Left cardiac atrium (tissue), 4 donors: ENCODE data around the gene SPECC1. TPM values are rescaled to one million over a fixed set of nuclear protein-coding genes. Genes with fewer than 3 reads are reported as not detected.
"Not testable (repeated sequence)": the region's sequence is repeated elsewhere in the genome, so short reads cannot be mapped to it uniquely, and the experiment has no call there.

Experiments
- ATAC-seq, 2 donors: fragments of 200-7000 bp; cut with Tn5 transposase; one replicate each; pipeline ENCODE4 v1.9.1; 2020; ENCODE audit warnings: mild to moderate bottlenecking in 2 of 2, moderate library complexity in 2 of 2
- DNase-seq: peaks from one replicate; pipeline ENCODE4 v3.0.0-alpha.2; 2020
- intact Hi-C, 2 donors: fragments of 100-400 bp; cut with DNase I; formaldehyde crosslinking; loops; one replicate each; pipeline versions ENCODE4 v1.14.1 to v1.15.1; 2022 to 2023
- total RNA-seq, 2 donors: library from RNA; stranded (reverse); fragmentation: NEBNext Ultra II Directional; extraction: Animal tissue kit (Norgen Biotek cat#: 25700); gene quantifications; one replicate each; pipeline ENCODE4 v1.2.1, GENCODE V29; 2021
- donor health status: DM: no; HTN: yes; CAD: no.
- donor health status: DM: no; HTN: yes; CAD: no; lungs with severe emphysema.
- donor health status: DM: yes; HTN: yes; CAD: no.
- donor health status: Dilated cardiomyopathy.

The SPECC1 gene
- total RNA-seq, 2 donors from 2014 or later, result 12.6 to 14.2 TPM

GRCh38 chr17:20210614-20211013 is 201.5 kb downstream of the SPECC1 start:
- no peak for ATAC-seq
- intact Hi-C loops, result no loop called here

GRCh38 chr17:20211246-20211645 is 202.1 kb downstream of the SPECC1 start:
- ATAC-seq (no peak), DNase-seq (no peak)
- intact Hi-C loops, result no loop called here

More at GRCh38 chr17:20210614-20211013, 201.5 kb downstream of the SPECC1 start:
- DNase-seq, result no peak

GRCh38 chr17:20213449-20213848 is 204.3 kb downstream of the SPECC1 start:
- DNase-seq (no peak), ATAC-seq (no peak)
- intact Hi-C loops, result no loop called here

GRCh38 chr17:20214794-20215193 is 205.6 kb downstream of the SPECC1 start:
- intact Hi-C loops, result no loop called here
- no peak for DNase-seq

GRCh38 chr17:20216154-20216815 is 207.1 kb downstream of the SPECC1 start:
- no peak for ATAC-seq
- intact Hi-C loops, result no loop called here

More at GRCh38 chr17:20214794-20215193, 205.6 kb downstream of the SPECC1 start:
- ATAC-seq, result no peak

GRCh38 chr17:20216853-20217252 is 207.7 kb downstream of the SPECC1 start:
- ATAC-seq, result no peak
- no peak for DNase-seq
- intact Hi-C loops, result no loop called here

More at GRCh38 chr17:20216154-20216815, 207.1 kb downstream of the SPECC1 start:
- no peak for DNase-seq

GRCh38 chr17:20217677-20218076 is 208.5 kb downstream of the SPECC1 start:
- intact Hi-C loops, result no loop called here
- no peak for DNase-seq
- no peak for ATAC-seq

GRCh38 chr17:20218272-20218671 is 209.1 kb downstream of the SPECC1 start:
- intact Hi-C loops, result no loop called here
- ATAC-seq (no peak), DNase-seq (no peak)

GRCh38 chr17:20223808-20224328 is 214.7 kb downstream of the SPECC1 start:
- ATAC-seq (no peak), DNase-seq (no peak)
- intact Hi-C loops, result loop anchor here in 1 of 2 donors (10.0 kb wide), 1 partner anchor 229 kb away; no protein-coding TSS in a partner anchor

GRCh38 chr17:20224379-20224778 is 215.2 kb downstream of the SPECC1 start:
- intact Hi-C loops, result loop anchor here in 1 of 2 donors (10.0 kb wide), 1 partner anchor 230 kb away; no protein-coding TSS in a partner anchor
- no peak for ATAC-seq
- DNase-seq, result no peak

GRCh38 chr17:20225162-20226115 is 216.3 kb downstream of the SPECC1 start:
- no peak for DNase-seq
- intact Hi-C loops, result loop anchor here in 1 of 2 donors (5.0 to 10.0 kb wide), 3 partner anchors 92 to 231 kb away; no protein-coding TSS in a partner anchor

GRCh38 chr17:20226814-20227482 is 217.8 kb downstream of the SPECC1 start:
- peak; percentile 87 for DNase-seq
- intact Hi-C loops, result loop anchor here in 1 of 2 donors (5.0 to 10.0 kb wide), 3 partner anchors 90 to 232 kb away; no protein-coding TSS in a partner anchor
- ATAC-seq, result peak; percentile 97 to 98

More at GRCh38 chr17:20225162-20226115, 216.3 kb downstream of the SPECC1 start:
- no peak for ATAC-seq

- not testable (repeated sequence) for DNase-seq
- intact Hi-C loops, result loop anchor here in 1 of 2 donors (5.0 to 10.0 kb wide), 3 partner anchors 89 to 233 kb away; no protein-coding TSS in a partner anchor
- peak in 1 of 2 donors; percentile 31 for ATAC-seq
These were observed 218.7 kb downstream of the SPECC1 start for GRCh38 chr17:20227720-20228370.

GRCh38 chr17:20228410-20228809 is 219.3 kb downstream of the SPECC1 start:
- ATAC-seq, result no peak
- intact Hi-C loops, result loop anchor here in 1 of 2 donors (5.0 to 10.0 kb wide), 3 partner anchors 89 to 234 kb away; no protein-coding TSS in a partner anchor

GRCh38 chr17:20228860-20229259 is 219.7 kb downstream of the SPECC1 start:
- no peak for DNase-seq
- intact Hi-C loops, result loop anchor here in 1 of 2 donors (5.0 to 10.0 kb wide), 3 partner anchors 88 to 234 kb away; no protein-coding TSS in a partner anchor
- ATAC-seq, result no peak

More at GRCh38 chr17:20228410-20228809, 219.3 kb downstream of the SPECC1 start:
- DNase-seq, result no peak

GRCh38 chr17:20230924-20231323 is 221.8 kb downstream of the SPECC1 start:
- intact Hi-C loops, result loop anchor here in 1 of 2 donors (10.0 kb wide), 1 partner anchor 84 kb away; no protein-coding TSS in a partner anchor
- DNase-seq (no peak), ATAC-seq (no peak)

GRCh38 chr17:20232611-20233010 is 223.5 kb downstream of the SPECC1 start:
- intact Hi-C loops, result loop anchor here in 1 of 2 donors (10.0 kb wide), 1 partner anchor 82 kb away; no protein-coding TSS in a partner anchor
- ATAC-seq (no peak), DNase-seq (no peak)

GRCh38 chr17:20234276-20234675 is 225.1 kb downstream of the SPECC1 start:
- no peak for ATAC-seq
- intact Hi-C loops, result loop anchor here in 1 of 2 donors (10.0 kb wide), 1 partner anchor 81 kb away; no protein-coding TSS in a partner anchor

More at GRCh38 chr17:20234276-20234675, 225.1 kb downstream of the SPECC1 start:
- DNase-seq, result no peak
